HG03108 (cell line): ENCODE measurements around the gene C8B.

Experiments used
- ATAC-seq: cut with Tn5 transposase; IDR thresholded peaks from one replicate; pipeline ENCODE4 v1.9.1; 2021; ENCODE audit warnings: moderate library complexity; ENCODE audit not compliant: unreplicated experiment

Gene C8B

GRCh38 chr1:56965916-56966697 is at the start of gene C8B:
Gene C8B (minus strand): TSS chr1:56966015. CDS start chr1:56965948, 67 bp downstream.
- no peak for ATAC-seq

- no peak for ATAC-seq
Observed at GRCh38 chr1:57015071-57015470, 49.3 kb upstream of the C8B start.

- ATAC-seq, result no peak
Observed at GRCh38 chr1:57013522-57013921, 47.7 kb upstream of the C8B start.

GRCh38 chr1:57012315-57012714 is 46.5 kb upstream of the C8B start:
- ATAC-seq, result no peak

GRCh38 chr1:57010511-57010910 is 44.7 kb upstream of the C8B start:
- ATAC-seq, result no peak

- ATAC-seq, result no peak
Observed at GRCh38 chr1:57007948-57008347, 42.1 kb upstream of the C8B start.

- ATAC-seq, result no peak
Observed at GRCh38 chr1:57007472-57007871, 41.7 kb upstream of the C8B start.

- ATAC-seq, result no peak
Observed at GRCh38 chr1:57003398-57004139, 37.8 kb upstream of the C8B start.

- no peak for ATAC-seq
Observed at GRCh38 chr1:56995414-56996100, 29.7 kb upstream of the C8B start.

GRCh38 chr1:56993475-56993874 is 27.7 kb upstream of the C8B start:
- ATAC-seq, result no peak

- ATAC-seq, result no peak
Observed at GRCh38 chr1:56992318-56993125, 26.7 kb upstream of the C8B start.

GRCh38 chr1:56991576-56991975 is 25.8 kb upstream of the C8B start:
- no peak for ATAC-seq

- no peak for ATAC-seq
Observed at GRCh38 chr1:56986397-56986796, 20.6 kb upstream of the C8B start.

GRCh38 chr1:56985857-56986256 is 20.0 kb upstream of the C8B start:
- ATAC-seq, result no peak

GRCh38 chr1:56983484-56983883 is 17.7 kb upstream of the C8B start:
- no peak for ATAC-seq

GRCh38 chr1:56979986-56980755 is 14.4 kb upstream of the C8B start:
- ATAC-seq, result no peak

GRCh38 chr1:56978819-56979218 is 13.0 kb upstream of the C8B start:
- ATAC-seq, result no peak

GRCh38 chr1:56977910-56978309 is 12.1 kb upstream of the C8B start:
- ATAC-seq, result no peak

GRCh38 chr1:56975446-56975845 is 9.6 kb upstream of the C8B start:
- ATAC-seq, result no peak
